ENCODE data around the gene PRR18.
"Not testable (repeated sequence)": the region's sequence is repeated elsewhere in the genome, so short reads cannot be mapped to it uniquely, and the experiment has no call there.

PRR18 gene, protein sequence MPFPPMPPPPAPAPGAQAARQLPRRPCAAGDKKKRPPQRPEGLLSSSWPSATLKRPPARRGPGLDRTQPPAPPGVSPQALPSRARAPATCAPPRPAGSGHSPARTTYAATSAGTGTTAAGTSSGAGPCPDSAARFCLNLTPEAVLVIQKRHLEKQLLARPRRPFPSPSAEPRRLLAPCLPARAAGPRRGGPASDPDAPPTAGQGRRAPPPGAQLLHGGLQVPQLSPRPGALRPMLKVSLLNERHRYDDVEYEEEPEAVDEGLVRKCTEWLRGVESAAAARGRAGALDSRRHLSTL

GRCh38 chr6:166308033-166308768 lies at the start of gene PRR18:
TSS of gene PRR18 (minus strand) at chr6:166308392. CDS start at chr6:166308142, 250 bp downstream.
- DNase-seq (ENCODE audit: low read depth in 2 of 2) = no peak

GRCh38 chr6:166355552-166355951 lies 47.4 kb upstream of the PRR18 start:
- DNase-seq (ENCODE audit: low read depth in 2 of 2) = no peak

DNA sequence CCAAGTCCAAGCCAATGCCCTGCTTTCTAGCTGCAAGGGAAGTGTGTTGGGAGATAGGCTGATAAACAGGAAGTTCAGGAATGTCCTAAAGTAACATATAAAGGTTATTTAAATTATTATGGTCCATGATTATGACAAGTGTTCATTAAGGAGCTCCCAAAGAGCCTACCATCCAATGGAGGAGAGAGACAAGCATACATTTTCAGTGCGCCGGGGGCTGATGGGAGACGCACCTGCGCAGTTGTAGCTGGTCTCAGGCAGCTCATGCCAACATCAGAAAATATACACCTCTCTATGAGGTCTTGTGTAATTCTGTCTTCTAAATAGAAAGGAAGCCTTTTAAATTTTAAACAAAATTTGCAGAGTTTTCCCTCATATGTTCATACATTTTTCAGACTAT lies 46.8 kb upstream of the PRR18 start:
- DNase-seq (ENCODE audit: low read depth in 2 of 2) = no peak

DNA sequence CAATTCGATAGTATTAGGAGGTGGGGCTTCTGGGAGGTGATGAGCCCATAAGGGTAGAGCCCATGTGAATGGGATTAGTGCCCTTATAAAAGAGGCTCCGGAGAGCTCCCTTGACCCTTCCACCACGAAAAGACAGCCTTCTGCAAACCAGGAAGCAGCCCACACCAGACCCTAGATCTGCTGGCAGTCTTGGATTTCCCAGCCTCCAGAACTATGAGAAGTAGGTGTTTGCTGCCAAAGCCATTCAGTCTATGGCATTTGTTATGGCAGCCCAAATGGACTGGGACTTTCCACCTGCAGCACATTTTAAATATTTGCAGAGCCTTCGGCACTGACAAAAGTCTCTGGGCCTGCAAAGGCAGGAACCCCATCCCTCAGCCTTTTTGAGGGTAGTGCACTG lies 46.0 kb upstream of the PRR18 start:
- DNase-seq (ENCODE audit: low read depth in 2 of 2) = no peak

DNA sequence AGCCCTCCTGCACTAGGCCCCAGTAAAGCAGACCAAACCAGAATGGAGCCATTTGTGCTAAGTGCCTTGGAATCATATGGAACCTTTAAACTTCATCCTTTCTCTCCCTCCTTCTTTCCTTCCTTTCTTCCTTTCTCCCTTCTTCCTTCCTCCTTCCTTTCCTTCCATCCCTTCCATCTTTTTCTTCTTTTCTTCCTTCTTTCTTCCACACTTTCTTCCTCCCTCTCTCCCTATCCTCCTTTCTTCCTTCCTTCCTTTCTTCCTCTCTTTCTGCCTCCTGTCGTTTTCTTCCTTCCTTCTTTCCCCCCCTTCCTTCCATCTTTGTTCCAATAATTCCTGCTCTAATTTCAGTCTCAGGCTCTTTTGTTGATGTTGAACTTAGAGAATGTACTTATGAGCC lies 45.3 kb upstream of the PRR18 start:
- DNase-seq (ENCODE audit: low read depth in 2 of 2) = no peak

- no peak for DNase-seq (ENCODE audit: low read depth in 2 of 2)
Observed at GRCh38 chr6:166352923-166353322, 44.7 kb upstream of the PRR18 start.

DNA sequence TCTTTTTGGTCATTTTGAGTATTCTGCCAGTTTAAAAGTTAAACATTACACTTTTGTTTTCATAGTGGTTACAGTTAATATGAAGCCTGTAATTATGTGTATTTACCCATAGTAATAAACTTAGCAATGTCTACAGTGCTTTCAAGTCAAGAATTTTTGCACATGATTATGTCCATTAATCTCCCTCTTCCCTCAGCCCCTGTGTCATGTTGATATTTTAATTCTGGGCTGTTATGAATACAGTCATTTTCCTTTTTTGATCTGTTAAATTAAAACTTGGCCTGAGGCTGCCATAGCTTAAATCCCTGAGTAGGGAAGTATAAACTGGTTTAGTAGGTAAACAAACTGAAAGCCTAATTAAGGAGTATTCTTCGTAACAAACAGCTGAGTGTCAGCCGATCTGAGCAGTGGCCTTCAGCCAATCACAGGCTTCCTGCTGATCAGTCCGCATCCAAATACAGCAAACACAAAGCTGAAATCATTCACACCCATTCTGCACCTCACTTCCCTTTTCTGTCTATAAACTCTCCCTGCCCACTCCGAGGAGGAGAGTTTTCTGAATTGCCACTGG lies 43.6 kb upstream of the PRR18 start:
- no peak for DNase-seq (ENCODE audit: low read depth in 2 of 2)

DNA sequence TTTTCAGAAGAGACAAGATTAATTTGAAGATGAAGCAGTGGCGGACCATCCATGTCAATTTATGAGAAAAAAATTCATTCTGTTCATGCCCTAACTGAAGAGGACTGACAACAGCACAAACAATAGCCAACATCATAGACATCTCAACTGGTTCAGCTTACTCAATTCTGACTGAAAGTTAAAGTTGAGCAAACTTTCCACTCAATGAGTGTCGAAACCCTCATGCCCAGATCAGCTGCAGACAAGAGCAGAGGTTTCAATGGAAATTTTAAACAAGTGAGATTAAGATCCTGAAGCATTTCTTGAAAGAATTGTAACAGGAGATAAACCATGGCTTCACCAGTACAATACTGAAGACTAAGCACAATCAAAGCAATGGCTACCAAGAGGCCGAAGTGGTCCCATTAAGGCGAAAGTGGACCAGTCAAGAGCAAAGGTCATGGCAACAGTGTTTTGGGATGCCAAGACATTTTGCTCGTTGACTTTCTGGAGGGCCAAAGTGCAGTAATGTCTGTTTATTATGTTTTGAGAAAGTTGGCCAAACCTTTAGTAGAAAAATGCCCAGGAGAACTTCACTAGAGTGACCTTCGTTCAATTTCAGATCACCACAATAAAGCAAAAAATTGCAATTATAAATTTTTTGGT lies 40.2 kb upstream of the PRR18 start:
- no peak for DNase-seq (ENCODE audit: low read depth in 2 of 2)

- no peak for DNase-seq (ENCODE audit: low read depth in 2 of 2)
Observed at GRCh38 chr6:166346965-166347364, 38.8 kb upstream of the PRR18 start.

GRCh38 chr6:166346449-166346848 lies 38.3 kb upstream of the PRR18 start:
- DNase-seq (ENCODE audit: low read depth in 2 of 2) = no peak

GRCh38 chr6:166345672-166346071 lies 37.5 kb upstream of the PRR18 start:
- DNase-seq (ENCODE audit: low read depth in 2 of 2) = not testable (repeated sequence)

- not testable (repeated sequence) for DNase-seq (ENCODE audit: low read depth in 2 of 2)
Observed at GRCh38 chr6:166344921-166345320, 36.7 kb upstream of the PRR18 start.

GRCh38 chr6:166344240-166344639 lies 36.0 kb upstream of the PRR18 start:
- DNase-seq (ENCODE audit: low read depth in 2 of 2) = no peak

DNA sequence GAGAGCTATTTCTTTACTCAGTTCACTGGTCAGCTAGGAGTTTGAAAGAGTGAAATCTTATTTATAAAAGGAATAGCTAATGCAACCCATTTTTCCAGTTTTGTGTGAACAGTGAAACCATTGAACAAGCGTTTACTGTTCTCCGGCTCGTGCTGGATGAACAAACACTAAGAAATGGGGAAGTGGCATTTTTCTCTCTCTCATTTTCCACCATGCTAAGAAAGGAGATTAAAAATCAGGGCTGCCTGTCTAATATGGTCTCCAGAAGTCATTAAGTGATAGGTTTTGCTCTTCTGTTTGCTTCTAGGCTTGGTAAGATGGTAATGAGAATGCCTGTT lies 34.9 kb upstream of the PRR18 start:
- no peak for DNase-seq (ENCODE audit: low read depth in 2 of 2)

- peak; percentile 64 to 65 for DNase-seq (ENCODE audit: low read depth in 2 of 2)
Observed at GRCh38 chr6:166342349-166343149, 34.4 kb upstream of the PRR18 start, which contains the start of gene SFT2D1. TSS of gene SFT2D1 (minus strand) at chr6:166342545. CDS start at chr6:166342481, 64 bp downstream.

GRCh38 chr6:166341977-166342348 lies 33.8 kb upstream of the PRR18 start:
- no peak for DNase-seq (ENCODE audit: low read depth in 2 of 2)

DNA sequence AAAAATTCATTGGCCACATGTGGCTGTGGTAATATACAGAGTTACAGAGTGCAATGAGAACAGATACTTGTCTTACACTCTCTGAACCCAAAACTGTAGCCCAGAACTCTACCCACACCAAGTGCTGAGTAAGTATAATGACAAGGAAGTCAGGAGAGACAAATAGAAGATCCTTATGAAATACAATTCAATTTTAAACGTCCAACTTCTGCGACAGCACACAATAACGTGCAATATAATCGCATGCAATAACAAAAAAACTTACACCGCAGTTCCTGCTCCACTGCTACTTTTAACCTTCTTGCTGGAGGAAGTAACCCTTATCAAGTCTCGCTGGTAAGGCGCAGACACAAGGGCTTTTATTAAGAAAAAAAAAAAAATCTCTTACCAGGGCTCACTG lies 33.3 kb upstream of the PRR18 start:
- no peak for DNase-seq (ENCODE audit: low read depth in 2 of 2)

DNA sequence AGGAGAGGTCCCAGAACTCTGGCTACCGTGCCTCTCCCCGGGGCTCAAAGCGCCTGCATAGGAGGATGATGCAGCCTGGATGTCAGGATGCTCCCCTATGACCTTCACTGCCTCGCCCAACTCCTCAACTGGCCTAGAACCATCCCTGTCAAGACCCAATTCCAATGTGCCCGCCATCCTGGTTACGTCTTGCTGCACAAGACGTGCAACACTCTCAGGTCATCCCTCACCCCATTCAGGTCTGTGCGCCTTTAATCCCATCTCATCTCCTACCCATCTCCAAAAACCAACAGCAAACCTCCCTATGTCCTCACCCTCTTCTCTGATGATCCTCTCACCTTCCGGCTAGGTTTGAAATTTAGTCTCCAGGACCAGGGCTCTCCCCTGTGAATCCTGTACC lies 30.7 kb upstream of the PRR18 start:
- no peak for DNase-seq (ENCODE audit: low read depth in 2 of 2)

DNA sequence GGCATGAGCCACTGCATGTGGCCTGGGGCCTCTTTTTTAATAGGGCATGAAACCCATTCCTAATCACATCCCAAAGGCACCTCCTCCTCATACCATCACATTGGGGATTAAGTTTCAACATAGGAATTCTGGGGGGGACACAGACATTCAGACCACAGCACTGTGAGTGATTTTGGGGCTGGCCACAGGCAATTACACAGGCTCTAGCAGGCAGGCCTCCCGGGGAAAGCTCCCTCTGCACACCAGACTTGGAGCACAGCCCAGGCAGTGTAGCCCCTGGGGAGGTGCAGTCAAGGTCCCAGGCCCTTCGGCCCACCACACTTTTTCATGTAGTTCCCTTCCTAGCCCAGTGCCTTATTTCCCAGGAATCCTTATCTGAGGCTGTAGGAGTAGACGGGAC lies 28.7 kb upstream of the PRR18 start:
- DNase-seq (ENCODE audit: low read depth in 2 of 2) = no peak

GRCh38 chr6:166335378-166336302 lies 27.4 kb upstream of the PRR18 start:
- no peak for DNase-seq (ENCODE audit: low read depth in 2 of 2)

DNA sequence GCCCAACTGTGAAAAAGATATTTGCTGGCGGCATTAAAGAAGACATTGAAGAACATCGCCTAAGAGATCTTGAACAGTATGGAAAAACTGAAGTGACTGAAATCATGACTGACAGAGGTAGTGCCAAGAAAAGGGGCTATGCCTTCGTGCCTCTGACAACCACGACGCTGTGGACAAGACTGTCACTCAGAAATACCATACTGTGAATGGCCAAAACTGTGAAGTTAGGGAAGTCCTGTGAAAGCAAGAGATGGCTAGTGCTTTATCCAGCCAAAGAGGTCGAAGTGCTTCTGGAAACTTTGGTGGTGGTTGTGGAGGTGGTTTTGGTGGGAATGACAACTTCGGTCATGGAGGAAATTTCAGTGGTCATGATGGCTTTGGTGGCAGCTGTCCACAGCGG lies 26.7 kb upstream of the PRR18 start:
- DNase-seq (ENCODE audit: low read depth in 2 of 2) = no peak
